Stomach (tissue), 4 donors: ENCODE data around the gene SLC27A1.

Source experiments
- CTCF ChIP-seq, 7 experiments: fragments of 450-650 bp in 4 of 7; fragments of 200-600 bp in 3 of 7; sonication (generic) in 3 of 7; IDR thresholded peaks; one replicate each; pipeline ENCODE4 v1.5.1; 2016 to 2019; ENCODE audit warnings: antibody characterized with exemption in 7 of 7, control low read depth in 2 of 7, mild to moderate bottlenecking in 1 of 7
- EP300 ChIP-seq: sonication (generic); formaldehyde crosslinking; IDR thresholded peaks from one replicate; pipeline ENCODE4 v1.6.1; 2017; ENCODE audit warnings: antibody characterized with exemption

GRCh38 chr19:17504456-17504855 is 34.1 kb downstream of the SLC27A1 start:
- TF ChIP-seq CTCF (IDR thresholded peaks at IDR 0.05) = no peak
- TF ChIP-seq EP300 = no peak
